ENCODE results near the gene TACC3. TPM values are rescaled to one million over a fixed set of nuclear protein-coding genes. Genes with fewer than 3 reads are reported as not detected.

The TACC3 gene
- total RNA-seq, 4 donors from 2014 or later = 19.1 to 138 (median 28.0) TPM

DNA sequence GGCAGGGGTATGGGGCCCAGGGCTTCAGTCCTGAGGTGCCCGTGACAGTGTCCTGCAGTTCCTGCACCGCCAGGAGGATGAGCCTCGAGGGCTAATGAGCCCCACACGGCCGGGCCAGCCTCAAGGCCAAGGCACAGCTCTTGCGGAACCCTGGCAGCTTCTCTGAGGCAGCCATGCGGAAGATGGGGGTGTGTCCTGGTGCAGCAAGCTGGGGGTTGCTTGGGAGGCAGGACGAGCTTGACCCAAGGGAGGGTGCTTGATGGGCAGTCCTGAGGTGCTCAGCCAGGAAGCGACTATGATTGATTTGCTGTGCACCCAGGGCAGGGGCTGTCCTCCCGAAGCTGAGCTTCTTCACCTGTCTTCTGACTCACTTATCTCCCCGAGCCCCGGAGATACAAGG, 62.6 kb downstream of the TACC3 start:
- Histone ChIP-seq H3K27ac (no peak overlapping the region), H3K27me3 (no peaks in the 10 kb centered on the region), H3K4me3 (no peak overlapping the region), H3K9me3 (no peaks in the 10 kb centered on the region), H3K36me3 (no peaks in the 10 kb centered on the region), H3K4me1 (no peaks in the 10 kb centered on the region)
- no peak for TF ChIP-seq POLR2A (IDR thresholded peaks at IDR 0.05)
- TF ChIP-seq, protein P1, sequence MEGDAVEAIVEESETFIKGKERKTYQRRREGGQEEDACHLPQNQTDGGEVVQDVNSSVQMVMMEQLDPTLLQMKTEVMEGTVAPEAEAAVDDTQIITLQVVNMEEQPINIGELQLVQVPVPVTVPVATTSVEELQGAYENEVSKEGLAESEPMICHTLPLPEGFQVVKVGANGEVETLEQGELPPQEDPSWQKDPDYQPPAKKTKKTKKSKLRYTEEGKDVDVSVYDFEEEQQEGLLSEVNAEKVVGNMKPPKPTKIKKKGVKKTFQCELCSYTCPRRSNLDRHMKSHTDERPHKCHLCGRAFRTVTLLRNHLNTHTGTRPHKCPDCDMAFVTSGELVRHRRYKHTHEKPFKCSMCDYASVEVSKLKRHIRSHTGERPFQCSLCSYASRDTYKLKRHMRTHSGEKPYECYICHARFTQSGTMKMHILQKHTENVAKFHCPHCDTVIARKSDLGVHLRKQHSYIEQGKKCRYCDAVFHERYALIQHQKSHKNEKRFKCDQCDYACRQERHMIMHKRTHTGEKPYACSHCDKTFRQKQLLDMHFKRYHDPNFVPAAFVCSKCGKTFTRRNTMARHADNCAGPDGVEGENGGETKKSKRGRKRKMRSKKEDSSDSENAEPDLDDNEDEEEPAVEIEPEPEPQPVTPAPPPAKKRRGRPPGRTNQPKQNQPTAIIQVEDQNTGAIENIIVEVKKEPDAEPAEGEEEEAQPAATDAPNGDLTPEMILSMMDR (IDR thresholded peaks at IDR 0.05) = no peak
- no peak for DNase-seq

DNA sequence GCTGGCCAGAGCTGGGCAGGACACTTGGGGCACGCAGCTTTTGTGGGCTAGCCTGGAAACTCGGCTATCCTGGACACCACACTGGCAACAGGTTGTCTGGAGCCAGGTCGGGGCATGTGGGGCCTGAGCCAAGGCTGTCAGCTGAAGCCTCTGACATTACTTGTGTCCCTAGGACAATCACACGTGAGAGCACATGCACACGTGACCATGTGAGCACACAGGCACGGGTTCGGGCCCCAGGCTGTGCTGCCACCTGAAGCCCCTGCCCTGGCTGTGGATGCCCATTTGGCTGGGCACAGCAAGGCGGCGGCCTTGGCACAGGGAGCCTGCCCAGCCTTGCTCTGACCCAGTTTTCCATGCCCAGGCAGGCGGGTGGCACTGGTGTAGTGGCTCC, 63.1 kb downstream of the TACC3 start:
- Histone ChIP-seq H3K27me3 (no peaks in the 10 kb centered on the region), H3K36me3 (no peaks in the 10 kb centered on the region), H3K4me3 (no peak overlapping the region), H3K27ac (no peak overlapping the region), H3K4me1 (no peaks in the 10 kb centered on the region), H3K9me3 (no peaks in the 10 kb centered on the region)
- no peak for DNase-seq
- TF ChIP-seq, protein P1 (IDR thresholded peaks at IDR 0.05) = no peak
- no peak for TF ChIP-seq POLR2A (IDR thresholded peaks at IDR 0.05)

DNA sequence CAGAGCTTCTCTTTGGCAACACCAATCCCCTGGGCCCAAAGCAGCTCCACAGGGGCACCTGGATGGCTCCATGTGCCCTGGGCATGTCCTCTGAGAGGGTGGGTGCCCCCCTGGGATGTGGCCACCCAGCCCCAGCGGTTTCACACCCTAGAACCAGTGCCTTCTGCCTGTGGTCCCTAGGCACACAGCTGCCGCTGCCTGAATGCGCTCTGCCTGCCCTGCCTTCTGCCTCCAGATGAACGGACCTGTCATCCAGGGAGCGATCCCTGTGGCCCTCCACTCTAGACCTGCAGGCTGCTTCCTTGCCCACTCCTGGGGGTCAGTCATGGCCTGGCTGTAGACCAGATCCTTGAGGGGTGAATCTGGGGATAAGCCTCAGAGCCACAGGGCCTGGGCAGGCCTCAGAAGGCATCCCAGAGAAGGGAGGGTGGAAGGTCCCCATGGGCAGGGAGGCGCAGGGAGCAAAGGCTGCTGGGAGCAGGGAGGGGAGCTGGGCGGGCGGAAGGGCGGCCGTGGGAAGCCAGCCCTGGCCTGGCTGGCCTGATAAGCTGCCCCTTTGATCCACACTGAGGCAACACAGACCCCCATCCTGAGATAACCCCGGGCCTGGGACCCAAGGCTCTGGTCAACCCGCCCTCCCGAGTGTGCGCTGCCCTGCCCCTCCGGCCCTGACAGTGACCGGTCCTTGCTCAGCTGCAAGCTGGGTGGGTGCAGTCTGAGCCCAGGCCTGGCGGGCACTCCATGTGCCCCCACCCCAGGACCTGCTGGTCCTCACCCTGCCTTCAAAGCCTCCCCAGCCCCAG, 63.7 kb downstream of the TACC3 start:
- H3K27ac ChIP-seq = no peak overlapping the region
- H3K9me3 ChIP-seq = no peaks in the 10 kb centered on the region
- TF ChIP-seq, protein P1 (IDR thresholded peaks at IDR 0.05) = no peak
- no peak for TF ChIP-seq POLR2A (IDR thresholded peaks at IDR 0.05)
- DNase-seq = no peak
- H3K27me3 ChIP-seq = no peaks in the 10 kb centered on the region
- H3K4me3 ChIP-seq = no peak overlapping the region
- H3K4me1 ChIP-seq = no peaks in the 10 kb centered on the region
- H3K36me3 ChIP-seq = no peaks in the 10 kb centered on the region

DNA sequence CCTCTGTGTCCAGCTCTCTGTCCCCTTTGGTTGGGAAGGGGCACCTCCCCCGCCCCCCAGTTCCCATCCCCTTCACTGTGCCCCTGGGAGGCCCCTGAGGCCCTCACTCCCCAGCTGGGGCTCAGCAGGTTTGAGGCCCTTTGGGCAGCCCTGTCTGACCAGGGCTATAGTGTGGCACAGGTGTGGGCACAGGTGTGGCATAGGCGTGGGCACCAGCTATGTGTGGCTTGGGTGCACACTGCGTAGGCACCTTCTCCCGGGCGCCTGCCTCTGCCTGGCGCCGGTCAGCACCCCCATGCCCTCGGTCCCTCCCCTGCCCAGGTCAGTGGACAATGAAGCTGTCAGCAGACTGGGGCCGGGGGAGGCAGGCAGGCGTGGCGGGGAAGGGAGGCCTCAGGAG, 64.3 kb downstream of the TACC3 start:
- DNase-seq = no peak
- Histone ChIP-seq H3K27me3 (no peaks in the 10 kb centered on the region), H3K4me1 (no peaks in the 10 kb centered on the region), H3K27ac (no peak overlapping the region), H3K4me3 (no peak overlapping the region), H3K9me3 (no peaks in the 10 kb centered on the region), H3K36me3 (no peaks in the 10 kb centered on the region)
- TF ChIP-seq, protein P1 (IDR thresholded peaks at IDR 0.05) = no peak
- TF ChIP-seq POLR2A (IDR thresholded peaks at IDR 0.05) = no peak

DNA sequence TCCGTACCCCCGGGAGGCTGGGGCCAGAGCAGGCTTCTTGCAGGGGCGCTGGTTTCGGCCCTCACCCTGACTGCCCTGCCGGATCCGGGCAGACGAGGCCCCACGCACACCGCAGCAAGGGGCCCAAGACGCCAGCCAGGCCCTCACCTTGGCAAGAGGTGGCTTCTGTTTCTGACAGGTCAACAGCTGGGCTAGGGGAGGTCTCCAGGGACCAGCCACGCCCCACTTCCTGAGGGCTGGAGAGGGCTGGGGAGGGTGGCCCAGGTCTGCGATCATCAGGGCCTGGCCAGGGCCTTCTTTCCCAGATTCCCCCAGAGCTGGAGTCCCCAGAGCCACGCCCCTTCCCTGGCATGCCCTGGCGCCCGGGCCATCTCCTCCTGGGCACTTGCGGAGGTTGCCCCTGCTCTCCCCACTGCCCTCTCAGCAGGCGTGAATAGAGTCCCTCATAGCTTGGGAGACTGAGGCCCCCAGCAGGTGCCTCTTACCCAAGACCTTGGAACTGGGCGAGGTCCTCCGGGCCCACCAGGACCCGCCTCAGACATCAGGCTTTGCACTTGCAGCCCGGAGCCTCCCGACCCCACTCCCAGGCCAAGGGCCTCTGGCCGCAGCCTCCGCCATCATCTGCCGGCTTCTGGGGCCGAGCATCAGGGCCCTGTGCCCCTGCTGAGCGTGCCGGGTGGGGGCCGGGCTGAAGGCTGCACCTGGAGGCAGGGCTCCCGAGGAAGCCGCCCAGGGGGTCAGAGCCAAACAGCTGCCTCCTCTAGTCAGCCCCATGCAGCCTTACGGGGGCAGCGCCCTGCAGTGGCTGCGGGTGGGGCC, 65.4 kb downstream of the TACC3 start:
- Histone ChIP-seq H3K4me1 (no peaks in the 10 kb centered on the region), H3K4me3 (no peak overlapping the region), H3K9me3 (no peaks in the 10 kb centered on the region), H3K27ac (no peak overlapping the region), H3K27me3 (no peaks in the 10 kb centered on the region), H3K36me3 (no peaks in the 10 kb centered on the region)
- DNase-seq = no peak
- TF ChIP-seq, protein P1 (IDR thresholded peaks at IDR 0.05) = no peak
- TF ChIP-seq POLR2A (IDR thresholded peaks at IDR 0.05) = no peak

Data from Peyer's patch (tissue), 4 donors.